HG03442 (cell line): Measurements from ENCODE around the gene LHFPL3.
"Not testable (repeated sequence)": the region's sequence is repeated elsewhere in the genome, so short reads cannot be mapped to it uniquely, and the experiment has no call there.

ENCODE experiments used
- ATAC-seq: cut with Tn5 transposase; IDR thresholded peaks from one replicate; pipeline ENCODE4 v1.9.1; 2021; ENCODE audit warnings: mild to moderate bottlenecking, moderate library complexity; ENCODE audit not compliant: unreplicated experiment

The LHFPL3 gene

GRCh38 chr7:104661575-104661974 lies 333.2 kb downstream of the LHFPL3 start:
- no peak for ATAC-seq

GRCh38 chr7:104664648-104665047 lies 336.2 kb downstream of the LHFPL3 start:
- ATAC-seq: no peak

GRCh38 chr7:104677587-104677986 lies 349.2 kb downstream of the LHFPL3 start:
- ATAC-seq: no peak

GRCh38 chr7:104679085-104679484 lies 350.7 kb downstream of the LHFPL3 start:
- ATAC-seq: no peak

GRCh38 chr7:104686286-104686685 lies 357.9 kb downstream of the LHFPL3 start:
- ATAC-seq: no peak

- no peak for ATAC-seq
Observed at GRCh38 chr7:104694710-104695109, 366.3 kb downstream of the LHFPL3 start.

GRCh38 chr7:104695563-104695962 lies 367.2 kb downstream of the LHFPL3 start:
- ATAC-seq: no peak

GRCh38 chr7:104700336-104700735 lies 371.9 kb downstream of the LHFPL3 start:
- ATAC-seq: no peak

GRCh38 chr7:104721027-104721426 lies 392.6 kb downstream of the LHFPL3 start:
- not testable (repeated sequence) for ATAC-seq

- no peak for ATAC-seq
Observed at GRCh38 chr7:104723001-104723400, 394.6 kb downstream of the LHFPL3 start.

- ATAC-seq: no peak
Observed at GRCh38 chr7:104758504-104758903, 430.1 kb downstream of the LHFPL3 start.

- ATAC-seq: no peak
Observed at GRCh38 chr7:104761892-104762291, 433.5 kb downstream of the LHFPL3 start.

- ATAC-seq: no peak
Observed at GRCh38 chr7:104767113-104767512, 438.7 kb downstream of the LHFPL3 start.

GRCh38 chr7:104767826-104768536 lies 439.6 kb downstream of the LHFPL3 start:
- no peak for ATAC-seq

GRCh38 chr7:104772405-104773345 lies 444.3 kb downstream of the LHFPL3 start:
- ATAC-seq: no peak

- ATAC-seq: no peak
Observed at GRCh38 chr7:104773796-104774195, 445.4 kb downstream of the LHFPL3 start.

GRCh38 chr7:104775531-104775930 lies 447.1 kb downstream of the LHFPL3 start:
- ATAC-seq: no peak

- ATAC-seq: no peak
Observed at GRCh38 chr7:104777301-104777800, 448.9 kb downstream of the LHFPL3 start.

GRCh38 chr7:104779888-104780287 lies 451.5 kb downstream of the LHFPL3 start:
- no peak for ATAC-seq

- ATAC-seq: no peak
Observed at GRCh38 chr7:104784686-104785085, 456.3 kb downstream of the LHFPL3 start.

- ATAC-seq: no peak
Observed at GRCh38 chr7:104789780-104790179, 461.4 kb downstream of the LHFPL3 start.

GRCh38 chr7:104790440-104790839 lies 462.0 kb downstream of the LHFPL3 start:
- ATAC-seq: no peak
